Activated CD8-positive, alpha-beta T cell treated with anti-CD3 and anti-CD28 coated beads for 36 hours (primary cell): ENCODE results near the gene PKHD1. TPM values are rescaled to one million over a fixed set of nuclear protein-coding genes. Genes with fewer than 3 reads are reported as not detected.

Experiments
- ATAC-seq: fragments of 200-7000 bp; cut with Tn5 transposase; one replicate; pipeline ENCODE4 v1.10.0; 2021; ENCODE audit warnings: mild to moderate bottlenecking, moderate library complexity
- CTCF ChIA-PET: fragments of 350-600 bp; sonication (Branson Sonifier 250); formaldehyde crosslinking; loops from one replicate; lab custom pipeline; 2021; ENCODE audit warnings: antibody characterized with exemption; lab: Charles Lee
- POLR2A ChIA-PET: fragments of 350-600 bp; sonication (Branson Sonifier 250); formaldehyde crosslinking; loops from one replicate; lab custom pipeline; 2021; ENCODE audit warnings: antibody characterized with exemption; lab: Charles Lee
- DNase-seq: peaks from one replicate; pipeline ENCODE4 v3.0.0-alpha.2; 2020
- H3K27ac Mint-ChIP-seq: one replicate; pipeline ENCODE4 v1.8.0; 2021; ENCODE audit warnings: mild to moderate bottlenecking, mixed read lengths
- H3K27me3 Mint-ChIP-seq: one replicate; pipeline ENCODE4 v1.8.0; 2021; ENCODE audit warnings: mixed read lengths
- H3K36me3 Mint-ChIP-seq: one replicate; pipeline ENCODE4 v1.8.0; 2021; ENCODE audit warnings: low read depth, mixed read lengths
- H3K4me1 Mint-ChIP-seq: one replicate; pipeline ENCODE4 v1.8.0; 2021; ENCODE audit warnings: low read depth, mixed read lengths
- H3K4me3 Mint-ChIP-seq: one replicate; pipeline ENCODE4 v1.8.0; 2021; ENCODE audit warnings: mild to moderate bottlenecking, moderate library complexity, mixed read lengths
- H3K9me3 Mint-ChIP-seq: one replicate; pipeline ENCODE4 v1.8.0; 2021; ENCODE audit warnings: mixed read lengths
- CTCF ChIP-seq: fragments of 200-600 bp; IDR thresholded peaks from one replicate; pipeline ENCODE4 v1.8.0; 2022; ENCODE audit warnings: antibody characterized with exemption, mild to moderate bottlenecking
- intact Hi-C: fragments of 100-400 bp; cut with micrococcal nuclease; formaldehyde crosslinking; loops from one replicate; pipeline ENCODE4 v1.10.0; 2022
- total RNA-seq, 2 experiments: library from RNA; stranded (reverse); gene quantifications; one replicate each; pipeline ENCODE4 v1.2.3, GENCODE V29; 2021

Gene PKHD1
- total RNA-seq, 2 experiments from 2014 or later, result not detected

- no peak overlapping the region for H3K27ac Mint-ChIP-seq
- no peaks in the 10 kb centered on the region for H3K36me3 Mint-ChIP-seq
- ChIA-PET POLR2A (no interaction called here), CTCF (no interaction called here)
- H3K27me3 Mint-ChIP-seq, result peaks cover 10% of the 10 kb centered on the region
- no peaks in the 10 kb centered on the region for H3K9me3 Mint-ChIP-seq
- H3K4me3 Mint-ChIP-seq, result no peak overlapping the region
- no peak for TF ChIP-seq CTCF
- DNase-seq (no peak), ATAC-seq (no peak)
- H3K4me1 Mint-ChIP-seq, result no peaks in the 10 kb centered on the region
- intact Hi-C loops, result no loop called here
These were observed 45.1 kb downstream of the PKHD1 start for GRCh38 chr6:52042141-52042885.

GRCh38 chr6:52041134-52041533 lies 46.3 kb downstream of the PKHD1 start:
- Mint-ChIP-seq H3K36me3 (no peaks in the 10 kb centered on the region), H3K9me3 (no peaks in the 10 kb centered on the region), H3K4me3 (no peak overlapping the region), H3K4me1 (no peaks in the 10 kb centered on the region), H3K27ac (no peak overlapping the region), H3K27me3 (peaks cover 8% of the 10 kb centered on the region)
- ChIA-PET POLR2A (no interaction called here), CTCF (no interaction called here)
- DNase-seq (no peak), ATAC-seq (no peak)
- intact Hi-C loops, result no loop called here
- no peak for TF ChIP-seq CTCF

- intact Hi-C loops, result loop anchor here (10.0 kb wide), 1 partner anchor 1213 kb away; the partner anchor contains the start of gene TFAP2B
- ChIA-PET CTCF (no interaction called here), POLR2A (interaction anchor here (0.6 to 0.8 kb wide), 2 partner anchors 24 to 47 kb away, joined by 3 read pairs; no protein-coding TSS in a partner anchor)
- no peak for TF ChIP-seq CTCF
- Mint-ChIP-seq H3K36me3 (no peaks in the 10 kb centered on the region), H3K4me3 (no peak overlapping the region), H3K9me3 (peaks cover 3% of the 10 kb centered on the region), H3K4me1 (no peaks in the 10 kb centered on the region), H3K27ac (no peak overlapping the region), H3K27me3 (peaks cover 5% of the 10 kb centered on the region)
- no peak for DNase-seq
- no peak for ATAC-seq
These were observed 59.7 kb downstream of the PKHD1 start for GRCh38 chr6:52027699-52028098.

GRCh38 chr6:52024451-52025068 lies 62.9 kb downstream of the PKHD1 start:
- CTCF ChIA-PET, result no interaction called here
- no peaks in the 10 kb centered on the region for H3K9me3 Mint-ChIP-seq
- H3K4me3 Mint-ChIP-seq, result no peak overlapping the region
- POLR2A ChIA-PET, result no interaction called here
- no peak overlapping the region for H3K27ac Mint-ChIP-seq
- H3K4me1 Mint-ChIP-seq, result no peaks in the 10 kb centered on the region
- intact Hi-C loops, result loop anchor here (5.0 to 10.0 kb wide), 2 partner anchors 167 to 1210 kb away; partner anchors contain the start of gene TFAP2B
- DNase-seq (no peak), ATAC-seq (no peak)
- H3K27me3 Mint-ChIP-seq, result peaks cover 9% of the 10 kb centered on the region
- no peaks in the 10 kb centered on the region for H3K36me3 Mint-ChIP-seq
- TF ChIP-seq CTCF, result no peak

- DNase-seq (no peak), ATAC-seq (no peak)
- H3K4me3 Mint-ChIP-seq, result no peak overlapping the region
- POLR2A ChIA-PET, result no interaction called here
- CTCF ChIA-PET, result interaction anchor here (0.8 to 3.7 kb wide), 6 partner anchors 9 to 167 kb away, joined by 3 to 26 read pairs (median 11); no protein-coding TSS in a partner anchor
- H3K4me1 Mint-ChIP-seq, result no peaks in the 10 kb centered on the region
- H3K36me3 Mint-ChIP-seq, result no peaks in the 10 kb centered on the region
- H3K27ac Mint-ChIP-seq, result no peak overlapping the region
- no peaks in the 10 kb centered on the region for H3K9me3 Mint-ChIP-seq
- peaks cover 9% of the 10 kb centered on the region for H3K27me3 Mint-ChIP-seq
- no peak for TF ChIP-seq CTCF
- intact Hi-C loops, result loop anchor here (5.0 to 10.0 kb wide), 2 partner anchors 165 to 1208 kb away; partner anchors contain the start of gene TFAP2B
These were observed 64.7 kb downstream of the PKHD1 start for GRCh38 chr6:52022675-52023074.
